WI38 (cell line): ENCODE results near the gene TST.

ENCODE experiments used
- H3K4me3 ChIP-seq: 2 replicates; pipeline ENCODE4 v1.5.1; 2011; ENCODE audit warnings: low read depth, mild to moderate bottlenecking, control low read depth, low read length
- TF ChIP-seq, protein P1 (sequence below): IDR thresholded peaks from 2 replicates; pipeline ENCODE4 v1.5.1; 2012; ENCODE audit warnings: low read depth, mild to moderate bottlenecking, control low read depth, low read length

TST gene

DNA sequence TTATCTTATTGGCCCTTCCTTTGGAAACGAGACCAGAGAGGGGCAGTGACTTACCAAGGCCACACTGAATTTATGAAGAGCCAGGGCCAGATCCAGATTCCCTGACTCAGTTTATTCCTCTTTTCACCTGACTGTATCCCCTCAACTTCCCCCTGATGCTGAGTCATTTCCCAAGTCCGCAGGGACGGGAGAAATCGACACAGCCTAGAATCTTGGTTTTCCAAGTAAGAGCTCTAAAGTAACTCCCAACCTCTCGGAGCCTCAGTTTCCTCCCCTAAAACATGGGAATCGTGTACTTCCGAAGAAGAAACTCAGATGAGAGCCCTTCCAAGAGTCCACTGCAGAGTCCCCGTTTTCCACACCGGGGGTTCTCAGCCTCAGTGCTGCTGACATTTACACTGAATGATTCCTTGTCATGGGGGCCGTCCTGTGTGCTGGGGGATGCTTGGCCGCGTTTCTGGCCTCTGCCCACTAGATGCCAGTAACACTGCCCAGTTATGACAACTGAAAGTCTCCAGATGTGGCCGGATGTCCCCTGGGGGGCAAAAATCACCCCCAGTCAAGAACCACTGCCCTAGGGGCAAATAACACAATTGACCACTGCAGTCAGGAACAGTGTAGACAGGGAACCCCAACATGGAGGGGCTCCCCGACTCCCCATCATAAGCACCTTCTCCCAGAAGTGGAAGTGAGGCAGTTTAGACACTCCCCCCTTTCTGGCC is 11.5 kb upstream of the TST start:
- TF ChIP-seq, protein P1, sequence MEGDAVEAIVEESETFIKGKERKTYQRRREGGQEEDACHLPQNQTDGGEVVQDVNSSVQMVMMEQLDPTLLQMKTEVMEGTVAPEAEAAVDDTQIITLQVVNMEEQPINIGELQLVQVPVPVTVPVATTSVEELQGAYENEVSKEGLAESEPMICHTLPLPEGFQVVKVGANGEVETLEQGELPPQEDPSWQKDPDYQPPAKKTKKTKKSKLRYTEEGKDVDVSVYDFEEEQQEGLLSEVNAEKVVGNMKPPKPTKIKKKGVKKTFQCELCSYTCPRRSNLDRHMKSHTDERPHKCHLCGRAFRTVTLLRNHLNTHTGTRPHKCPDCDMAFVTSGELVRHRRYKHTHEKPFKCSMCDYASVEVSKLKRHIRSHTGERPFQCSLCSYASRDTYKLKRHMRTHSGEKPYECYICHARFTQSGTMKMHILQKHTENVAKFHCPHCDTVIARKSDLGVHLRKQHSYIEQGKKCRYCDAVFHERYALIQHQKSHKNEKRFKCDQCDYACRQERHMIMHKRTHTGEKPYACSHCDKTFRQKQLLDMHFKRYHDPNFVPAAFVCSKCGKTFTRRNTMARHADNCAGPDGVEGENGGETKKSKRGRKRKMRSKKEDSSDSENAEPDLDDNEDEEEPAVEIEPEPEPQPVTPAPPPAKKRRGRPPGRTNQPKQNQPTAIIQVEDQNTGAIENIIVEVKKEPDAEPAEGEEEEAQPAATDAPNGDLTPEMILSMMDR: no peak
- no peak overlapping the region for H3K4me3 ChIP-seq

DNA sequence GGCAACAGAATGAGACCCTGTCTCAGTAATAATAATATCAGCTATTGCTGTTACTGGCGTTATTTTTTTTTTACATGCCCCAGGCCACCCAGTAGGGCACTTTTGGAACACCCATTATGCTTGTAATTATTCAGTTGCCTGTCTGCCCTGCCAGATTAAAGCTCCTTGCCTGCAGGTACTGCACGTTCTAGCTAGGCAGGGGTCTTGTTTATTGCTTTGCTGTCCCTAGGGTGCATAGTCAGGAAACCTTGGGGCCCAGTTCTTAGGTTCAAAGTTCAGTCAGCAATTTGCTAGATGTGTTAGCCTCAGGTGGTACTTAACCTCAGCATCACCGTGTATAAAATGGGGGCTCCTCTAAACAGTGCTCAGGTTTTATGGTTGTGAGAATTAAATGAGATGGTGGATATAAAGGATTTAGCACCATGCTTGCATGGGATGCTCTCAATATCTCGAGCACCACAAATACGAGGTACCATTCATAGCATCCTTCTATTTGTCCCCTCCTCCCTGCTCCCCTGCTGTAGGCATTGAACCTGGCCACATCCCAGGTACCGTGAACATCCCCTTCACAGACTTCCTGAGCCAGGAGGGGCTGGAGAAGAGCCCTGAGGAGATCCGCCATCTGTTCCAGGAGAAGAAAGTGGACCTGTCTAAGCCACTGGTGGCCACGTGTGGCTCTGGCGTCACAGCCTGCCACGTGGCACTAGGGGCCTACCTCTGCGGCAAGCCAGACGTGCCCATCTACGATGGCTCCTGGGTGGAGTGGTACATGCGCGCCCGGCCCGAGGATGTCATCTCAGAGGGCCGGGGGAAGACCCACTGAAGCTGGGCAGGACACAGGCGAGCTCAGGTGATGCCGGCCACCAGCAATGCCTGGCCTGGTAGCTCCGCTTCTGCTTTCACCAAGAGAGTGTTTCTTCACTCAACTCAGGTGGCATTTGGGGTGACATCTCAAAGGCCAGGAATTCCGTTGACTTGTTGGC is 9.7 kb upstream of the TST start:
- TF ChIP-seq, protein P1: no peak
- H3K4me3 ChIP-seq: no peak overlapping the region

DNA sequence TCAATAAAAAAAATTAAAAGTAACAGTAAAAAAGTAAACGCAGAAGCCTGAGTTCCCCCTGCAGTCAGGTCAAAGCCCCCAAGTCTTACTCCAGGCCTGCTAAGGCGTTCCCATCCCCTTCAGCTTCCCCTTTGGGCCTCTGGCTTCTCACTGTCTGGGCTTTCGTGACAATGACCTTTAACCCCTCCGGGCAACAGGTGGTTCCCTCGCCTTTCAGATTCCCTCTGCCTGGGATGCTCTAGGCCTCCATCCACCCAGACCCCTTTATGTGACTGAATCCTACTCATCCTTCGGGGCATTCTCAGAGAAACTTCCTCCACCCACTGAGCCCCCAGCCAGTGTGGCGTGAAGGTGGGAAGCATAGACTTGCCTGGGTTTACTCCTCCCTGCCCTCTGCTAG is 8.3 kb upstream of the TST start:
- TF ChIP-seq, protein P1: no peak
- H3K4me3 ChIP-seq: no peak overlapping the region

DNA sequence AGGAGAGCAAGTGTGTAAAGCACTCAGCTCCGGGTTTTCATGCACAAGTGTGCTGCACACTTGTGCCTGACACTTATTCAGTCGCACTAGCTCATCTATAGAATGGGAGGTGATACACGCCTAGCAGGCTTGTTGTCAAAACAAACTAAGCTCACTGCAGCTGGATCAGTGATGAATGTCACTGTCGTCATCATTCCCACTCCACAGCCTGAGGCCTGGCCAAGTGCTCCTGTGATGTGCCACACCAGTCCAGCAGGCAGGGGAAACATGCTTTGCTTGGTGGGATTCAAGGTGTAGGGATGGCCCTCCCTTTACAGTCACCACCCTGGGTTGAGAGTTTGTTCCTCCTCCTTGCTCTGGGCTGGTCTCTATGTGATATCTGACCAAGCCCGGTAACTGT is 7.1 kb upstream of the TST start:
- TF ChIP-seq, protein P1: no peak
- H3K4me3 ChIP-seq: no peak overlapping the region

DNA sequence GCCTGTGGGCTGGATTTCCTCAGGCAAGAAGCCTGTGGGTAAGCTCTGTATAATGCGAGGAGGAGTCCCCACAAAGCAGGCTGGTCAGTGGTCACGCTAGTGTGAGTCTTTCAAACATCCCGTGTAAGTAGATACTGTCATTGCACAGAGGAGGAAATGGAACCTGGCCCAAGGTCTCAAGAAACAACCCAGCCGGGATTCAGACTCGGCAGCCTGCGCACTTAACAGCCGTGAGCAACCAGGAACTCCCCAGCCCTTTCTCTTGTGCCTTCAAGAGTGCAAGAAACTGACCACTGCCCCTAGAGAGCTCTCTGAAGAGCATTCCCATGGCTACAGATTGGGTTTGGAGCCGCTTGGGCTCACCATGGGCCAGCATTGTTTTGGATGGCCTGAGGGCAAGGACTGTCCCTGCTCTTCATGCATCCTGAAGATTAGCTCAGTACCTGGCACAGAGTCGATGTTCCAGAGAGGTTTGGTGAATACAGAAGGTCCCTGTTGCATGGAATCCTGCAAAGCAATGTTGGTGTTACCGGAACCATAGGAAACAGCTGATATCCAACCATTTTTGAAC is 6.3 kb upstream of the TST start:
- TF ChIP-seq, protein P1: no peak
- H3K4me3 ChIP-seq: no peak overlapping the region

DNA sequence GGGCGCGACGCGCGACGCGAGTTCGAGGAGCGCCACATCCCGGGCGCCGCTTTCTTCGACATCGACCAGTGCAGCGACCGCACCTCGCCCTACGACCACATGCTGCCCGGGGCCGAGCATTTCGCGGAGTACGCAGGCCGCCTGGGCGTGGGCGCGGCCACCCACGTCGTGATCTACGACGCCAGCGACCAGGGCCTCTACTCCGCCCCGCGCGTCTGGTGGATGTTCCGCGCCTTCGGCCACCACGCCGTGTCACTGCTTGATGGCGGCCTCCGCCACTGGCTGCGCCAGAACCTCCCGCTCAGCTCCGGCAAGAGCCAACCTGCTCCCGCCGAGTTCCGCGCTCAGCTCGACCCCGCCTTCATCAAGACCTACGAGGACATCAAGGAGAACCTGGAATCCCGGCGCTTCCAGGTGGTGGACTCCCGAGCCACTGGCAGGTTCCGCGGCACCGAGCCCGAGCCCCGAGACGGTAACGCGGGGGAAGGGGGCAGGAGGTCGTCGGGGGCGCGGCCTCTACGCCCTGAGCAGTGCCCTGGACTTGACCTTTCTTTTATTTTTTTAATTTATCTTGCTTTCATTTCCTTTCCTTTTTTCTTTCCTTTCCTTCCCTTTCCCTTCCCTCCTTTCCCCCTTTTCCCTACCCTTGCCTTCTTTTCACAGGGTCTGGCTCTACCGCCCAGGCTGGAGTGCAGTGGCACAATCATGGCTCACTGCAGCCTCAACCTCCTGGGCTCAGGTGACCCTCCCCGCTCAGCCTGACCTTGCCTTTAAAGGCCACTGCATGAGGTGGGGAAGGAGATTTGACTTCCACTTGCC is 5.3 kb upstream of the TST start:
- no peak overlapping the region for H3K4me3 ChIP-seq
- TF ChIP-seq, protein P1: no peak
